HG02938 (cell line): ENCODE measurements around the gene SMAP2.
"Not testable (repeated sequence)": the region's sequence is repeated elsewhere in the genome, so short reads cannot be mapped to it uniquely, and the experiment has no call there.

Source experiments
- ATAC-seq: cut with Tn5 transposase; IDR thresholded peaks from one replicate; pipeline ENCODE4 v1.9.1; 2021; ENCODE audit warnings: mild to moderate bottlenecking, moderate library complexity; ENCODE audit not compliant: unreplicated experiment

SMAP2 gene

GRCh38 chr1:40373323-40374283, at the start of gene SMAP2:
SMAP2 (plus strand) TSS chr1:40373727; CDS start chr1:40374121, 394 bp downstream.
- peak; percentile 74 for ATAC-seq

- not testable (repeated sequence) for ATAC-seq
Measured at GRCh38 chr1:40331403-40331802, 42.1 kb upstream of the SMAP2 start.

GRCh38 chr1:40332695-40333094, 40.8 kb upstream of the SMAP2 start:
- ATAC-seq: no peak

DNA sequence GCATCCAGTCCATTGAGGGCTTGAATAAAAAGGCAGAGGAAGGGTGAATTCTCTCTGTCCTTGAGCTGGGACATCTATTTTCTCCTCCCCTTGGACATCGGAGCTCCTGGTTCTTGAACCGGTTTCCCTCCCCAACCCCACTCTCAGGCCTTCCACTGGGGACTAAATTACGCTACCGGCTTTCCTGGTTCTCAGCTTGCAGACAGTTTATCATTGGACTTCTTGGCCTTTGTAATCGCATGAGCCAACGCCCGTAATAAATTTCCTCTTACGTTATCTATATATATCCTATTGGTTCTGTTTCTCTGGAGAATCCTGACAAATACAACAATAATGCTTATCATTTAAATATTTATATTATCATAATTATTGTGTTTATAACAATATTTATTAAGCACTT, 36.1 kb upstream of the SMAP2 start:
- ATAC-seq: no peak

DNA sequence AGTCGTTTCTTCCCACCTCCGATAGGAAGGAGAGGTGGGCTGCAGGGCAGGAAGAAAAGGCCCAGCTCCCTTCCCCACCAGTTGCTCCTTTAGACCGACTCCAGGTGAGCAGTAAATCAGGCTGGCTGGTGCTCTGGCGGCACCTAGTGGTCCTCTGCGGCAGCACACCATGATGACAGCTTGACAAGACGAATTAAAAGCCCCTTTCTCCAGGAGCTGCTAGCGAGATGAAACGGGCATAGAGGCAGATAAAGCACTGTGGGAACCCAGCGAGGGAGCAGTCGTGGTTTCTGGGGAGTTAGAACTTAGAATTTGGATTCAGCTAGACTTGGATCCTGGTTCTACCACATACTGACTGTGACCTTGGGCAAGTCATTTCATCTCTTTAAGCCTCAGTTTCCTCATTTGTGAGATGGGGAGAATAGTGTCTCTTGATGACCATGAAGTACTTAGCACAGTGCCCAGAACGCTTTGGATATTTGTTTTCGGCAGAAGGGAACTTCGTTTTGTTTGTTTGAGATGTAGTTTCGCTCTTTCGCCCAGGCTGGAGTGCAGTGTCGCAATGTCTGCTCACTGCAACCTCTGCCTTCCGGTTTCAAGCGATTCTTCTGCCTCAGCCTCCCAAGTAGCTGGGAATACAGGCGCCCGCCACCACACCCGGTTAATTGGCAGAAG, 34.6 kb upstream of the SMAP2 start:
- no peak for ATAC-seq

GRCh38 chr1:40339420-40340323, 33.9 kb upstream of the SMAP2 start:
- ATAC-seq: no peak

- ATAC-seq: no peak
Measured at GRCh38 chr1:40341491-40342380, 31.8 kb upstream of the SMAP2 start.

- not testable (repeated sequence) for ATAC-seq
Measured at GRCh38 chr1:40342381-40342717, 31.2 kb upstream of the SMAP2 start.

DNA sequence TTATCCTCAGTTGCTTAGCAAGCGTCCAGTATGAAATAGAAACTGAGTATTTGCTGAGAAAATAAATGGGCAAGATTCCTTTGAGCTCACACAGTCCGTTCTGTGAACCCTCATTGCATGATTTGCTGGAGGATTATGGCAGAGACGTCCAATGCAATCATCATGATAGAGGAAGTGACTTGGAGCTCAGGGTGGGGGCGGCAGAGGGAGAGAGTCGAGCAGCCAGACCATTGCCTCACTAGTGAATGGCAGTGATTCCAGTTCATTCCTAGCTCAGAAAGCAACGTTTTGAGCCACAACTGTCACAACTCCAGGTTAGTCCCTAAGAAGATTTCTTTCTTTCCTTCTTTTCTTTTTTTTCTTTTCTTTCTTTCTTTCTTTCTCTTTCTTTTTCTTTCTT, 28.9 kb upstream of the SMAP2 start:
- no peak for ATAC-seq

- ATAC-seq: no peak
Measured at GRCh38 chr1:40350391-40350790, 23.1 kb upstream of the SMAP2 start.

- no peak for ATAC-seq
Measured at GRCh38 chr1:40351124-40351523, 22.4 kb upstream of the SMAP2 start.

DNA sequence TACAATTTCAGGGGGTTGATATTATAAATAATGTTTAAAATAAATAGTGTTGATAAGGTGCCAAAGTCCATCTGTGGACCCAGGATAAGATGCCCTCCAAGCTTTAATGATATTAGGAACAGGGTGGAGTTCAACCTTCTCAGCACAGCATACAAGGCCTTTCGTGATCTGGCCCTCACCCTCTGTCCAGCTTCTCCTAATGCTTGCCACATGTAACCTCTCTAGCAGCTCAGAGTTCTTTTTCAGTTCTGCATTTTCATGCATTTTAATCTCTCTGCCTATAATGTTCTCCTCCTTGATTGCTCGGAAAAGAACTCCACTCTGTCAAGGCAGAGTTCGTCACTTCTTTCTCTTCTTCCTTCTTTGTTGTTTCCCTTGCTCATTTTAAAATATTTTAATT, 21.4 kb upstream of the SMAP2 start:
- no peak for ATAC-seq

- no peak for ATAC-seq
Measured at GRCh38 chr1:40353082-40353481, 20.4 kb upstream of the SMAP2 start.

GRCh38 chr1:40357625-40358024, 15.9 kb upstream of the SMAP2 start:
- ATAC-seq: no peak

DNA sequence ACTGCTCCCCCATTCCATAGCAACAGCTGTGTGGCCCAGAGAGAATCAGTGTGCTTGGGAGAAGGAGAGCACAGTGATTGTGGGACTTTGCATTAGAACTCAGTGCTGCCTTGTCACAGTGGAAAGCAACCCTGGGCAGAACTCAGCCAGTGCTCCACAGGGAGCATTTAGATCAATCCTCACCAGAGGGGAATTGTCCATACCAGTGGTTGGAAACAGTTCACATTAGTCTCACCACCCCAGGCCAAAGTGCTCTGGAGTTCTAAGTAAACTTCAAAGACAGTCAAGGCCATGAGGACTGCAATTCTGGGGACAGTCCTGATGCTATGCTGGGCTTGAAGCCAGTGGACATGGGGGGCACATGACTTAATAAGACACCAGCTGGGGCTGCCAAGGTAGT, 12.9 kb upstream of the SMAP2 start:
- ATAC-seq: no peak

- ATAC-seq: no peak
Measured at GRCh38 chr1:40361201-40361600, 12.3 kb upstream of the SMAP2 start.

- ATAC-seq: no peak
Measured at GRCh38 chr1:40361637-40362036, 11.9 kb upstream of the SMAP2 start.

DNA sequence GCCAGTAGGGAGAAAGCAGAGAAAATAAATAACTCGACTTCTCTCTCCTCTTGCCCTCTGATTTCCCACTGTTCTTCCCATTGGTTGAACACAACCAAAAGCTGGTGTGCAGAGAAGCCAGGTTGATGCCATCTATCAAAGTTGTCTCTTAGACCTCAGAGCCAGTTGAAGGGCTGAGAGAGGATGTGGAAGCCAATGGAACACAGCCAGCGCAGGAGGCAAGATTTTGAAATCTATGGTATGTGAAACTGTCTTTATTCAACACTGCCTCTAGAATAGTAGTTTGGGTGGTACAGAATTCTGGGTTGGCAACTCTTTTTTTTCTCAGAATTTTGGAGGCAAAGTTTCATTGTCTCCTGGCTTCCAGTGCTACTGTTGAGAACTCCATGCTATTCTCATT, 11.3 kb upstream of the SMAP2 start:
- no peak for ATAC-seq

DNA sequence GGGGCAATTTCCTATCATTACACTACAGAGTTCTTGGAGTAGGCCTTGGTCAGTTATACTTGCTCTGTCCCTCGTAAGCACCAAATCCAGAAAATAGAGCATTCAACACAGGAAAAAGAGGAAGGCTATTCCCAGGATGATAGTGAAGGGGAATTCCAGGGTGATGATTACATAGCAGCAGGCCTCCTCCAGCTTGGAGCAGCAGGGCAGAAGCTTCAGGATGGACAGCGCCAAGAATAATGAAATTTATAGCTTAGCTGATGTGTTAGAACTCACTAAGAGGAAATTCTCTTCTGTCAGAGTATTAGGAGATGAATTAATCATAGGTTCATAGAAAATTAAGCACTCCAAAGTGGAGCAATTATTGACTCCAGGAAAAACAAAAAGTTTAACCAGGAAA, 10.8 kb upstream of the SMAP2 start:
- ATAC-seq: no peak

GRCh38 chr1:40363721-40364120, 9.8 kb upstream of the SMAP2 start:
- peak; percentile 80 for ATAC-seq
